ENCODE measurements around the gene STYXL2.

The STYXL2 gene

GRCh38 chr1:167066333-167067122 lies 27.3 kb upstream of the STYXL2 start:
- Mint-ChIP-seq H3K36me3 (no peaks in the 10 kb centered on the region), H3K9me3 (ENCODE audit: low read depth) (no peaks in the 10 kb centered on the region), H3K4me3 (no peak overlapping the region), H3K27ac (no peak overlapping the region), H3K4me1 (ENCODE audit: low read depth) (no peaks in the 10 kb centered on the region), H3K27me3 (no peaks in the 10 kb centered on the region)

- Mint-ChIP-seq H3K27me3 (no peaks in the 10 kb centered on the region), H3K4me3 (no peak overlapping the region), H3K9me3 (ENCODE audit: low read depth) (no peaks in the 10 kb centered on the region), H3K36me3 (no peaks in the 10 kb centered on the region), H3K27ac (no peak overlapping the region), H3K4me1 (ENCODE audit: low read depth) (no peaks in the 10 kb centered on the region)
These were observed 26.0 kb upstream of the STYXL2 start for GRCh38 chr1:167067904-167068303.

GRCh38 chr1:167068761-167069160 lies 25.1 kb upstream of the STYXL2 start:
- Mint-ChIP-seq H3K27me3 (no peaks in the 10 kb centered on the region), H3K9me3 (ENCODE audit: low read depth) (no peaks in the 10 kb centered on the region), H3K27ac (no peak overlapping the region), H3K36me3 (no peaks in the 10 kb centered on the region), H3K4me3 (no peak overlapping the region), H3K4me1 (ENCODE audit: low read depth) (no peaks in the 10 kb centered on the region)

GRCh38 chr1:167071286-167071685 lies 22.6 kb upstream of the STYXL2 start:
- H3K4me3 Mint-ChIP-seq, result no peak overlapping the region
- no peaks in the 10 kb centered on the region for H3K9me3 Mint-ChIP-seq (ENCODE audit: low read depth)
- H3K36me3 Mint-ChIP-seq, result peaks cover 2% of the 10 kb centered on the region
- peaks cover 9% of the 10 kb centered on the region for H3K4me1 Mint-ChIP-seq (ENCODE audit: low read depth)
- no peaks in the 10 kb centered on the region for H3K27me3 Mint-ChIP-seq
- no peak overlapping the region for H3K27ac Mint-ChIP-seq

GRCh38 chr1:167076136-167076710 lies 17.7 kb upstream of the STYXL2 start:
- no peaks in the 10 kb centered on the region for H3K27me3 Mint-ChIP-seq
- no peak overlapping the region for H3K27ac Mint-ChIP-seq

GRCh38 chr1:167077128-167077867 lies 16.6 kb upstream of the STYXL2 start:
- Mint-ChIP-seq H3K9me3 (ENCODE audit: low read depth) (no peaks in the 10 kb centered on the region), H3K27me3 (no peaks in the 10 kb centered on the region), H3K27ac (no peak overlapping the region), H3K4me3 (no peak overlapping the region), H3K36me3 (peaks cover 12% of the 10 kb centered on the region), H3K4me1 (ENCODE audit: low read depth) (peaks cover 15% of the 10 kb centered on the region)

More at GRCh38 chr1:167076136-167076710, 17.7 kb upstream of the STYXL2 start:
- H3K9me3 Mint-ChIP-seq (ENCODE audit: low read depth), result no peaks in the 10 kb centered on the region
- peaks cover 15% of the 10 kb centered on the region for H3K4me1 Mint-ChIP-seq (ENCODE audit: low read depth)
- peaks cover 12% of the 10 kb centered on the region for H3K36me3 Mint-ChIP-seq
- H3K4me3 Mint-ChIP-seq, result no peak overlapping the region

GRCh38 chr1:167077868-167078210 lies 16.0 kb upstream of the STYXL2 start:
- no peak overlapping the region for H3K27ac Mint-ChIP-seq
- H3K27me3 Mint-ChIP-seq, result no peaks in the 10 kb centered on the region
- H3K36me3 Mint-ChIP-seq, result peaks cover 12% of the 10 kb centered on the region
- no peak overlapping the region for H3K4me3 Mint-ChIP-seq
- H3K9me3 Mint-ChIP-seq (ENCODE audit: low read depth), result no peaks in the 10 kb centered on the region
- peaks cover 15% of the 10 kb centered on the region for H3K4me1 Mint-ChIP-seq (ENCODE audit: low read depth)

- peaks cover 10% of the 10 kb centered on the region for H3K36me3 Mint-ChIP-seq
- H3K27ac Mint-ChIP-seq, result no peak overlapping the region
- no peaks in the 10 kb centered on the region for H3K27me3 Mint-ChIP-seq
- no peak overlapping the region for H3K4me3 Mint-ChIP-seq
- H3K4me1 Mint-ChIP-seq (ENCODE audit: low read depth), result peaks cover 4% of the 10 kb centered on the region
- no peaks in the 10 kb centered on the region for H3K9me3 Mint-ChIP-seq (ENCODE audit: low read depth)
These were observed 12.2 kb upstream of the STYXL2 start for GRCh38 chr1:167081594-167082156.

GRCh38 chr1:167082511-167083027 lies 11.3 kb upstream of the STYXL2 start:
- Mint-ChIP-seq H3K9me3 (ENCODE audit: low read depth) (no peaks in the 10 kb centered on the region), H3K27me3 (no peaks in the 10 kb centered on the region), H3K36me3 (peaks cover 8% of the 10 kb centered on the region), H3K27ac (no peak overlapping the region), H3K4me1 (ENCODE audit: low read depth) (peaks cover 3% of the 10 kb centered on the region), H3K4me3 (no peak overlapping the region)

- Mint-ChIP-seq H3K4me1 (ENCODE audit: low read depth) (peaks cover 3% of the 10 kb centered on the region), H3K27ac (no peak overlapping the region), H3K4me3 (no peak overlapping the region), H3K9me3 (ENCODE audit: low read depth) (no peaks in the 10 kb centered on the region), H3K36me3 (peaks cover 8% of the 10 kb centered on the region), H3K27me3 (no peaks in the 10 kb centered on the region)
These were observed 10.7 kb upstream of the STYXL2 start for GRCh38 chr1:167083066-167083665.

GRCh38 chr1:167083871-167084270 lies 10.0 kb upstream of the STYXL2 start:
- Mint-ChIP-seq H3K27me3 (no peaks in the 10 kb centered on the region), H3K4me3 (no peak overlapping the region), H3K9me3 (ENCODE audit: low read depth) (no peaks in the 10 kb centered on the region), H3K4me1 (ENCODE audit: low read depth) (peaks cover 4% of the 10 kb centered on the region), H3K27ac (no peak overlapping the region), H3K36me3 (peaks cover 8% of the 10 kb centered on the region)

- Mint-ChIP-seq H3K4me3 (no peak overlapping the region), H3K27ac (no peak overlapping the region), H3K9me3 (ENCODE audit: low read depth) (no peaks in the 10 kb centered on the region), H3K36me3 (peaks cover 11% of the 10 kb centered on the region), H3K27me3 (no peaks in the 10 kb centered on the region), H3K4me1 (ENCODE audit: low read depth) (peaks cover 13% of the 10 kb centered on the region)
These were observed 9.1 kb upstream of the STYXL2 start for GRCh38 chr1:167084757-167085156.

- Mint-ChIP-seq H3K36me3 (peaks cover 5% of the 10 kb centered on the region), H3K27ac (no peak overlapping the region), H3K4me1 (ENCODE audit: low read depth) (peaks cover 26% of the 10 kb centered on the region), H3K4me3 (no peak overlapping the region), H3K9me3 (ENCODE audit: low read depth) (no peaks in the 10 kb centered on the region), H3K27me3 (no peaks in the 10 kb centered on the region)
These were observed 7.8 kb upstream of the STYXL2 start for GRCh38 chr1:167086033-167086432.

GRCh38 chr1:167086768-167087167 lies 7.1 kb upstream of the STYXL2 start:
- no peak overlapping the region for H3K27ac Mint-ChIP-seq
- no peaks in the 10 kb centered on the region for H3K9me3 Mint-ChIP-seq (ENCODE audit: low read depth)
- H3K4me1 Mint-ChIP-seq (ENCODE audit: low read depth), result peaks cover 29% of the 10 kb centered on the region
- H3K27me3 Mint-ChIP-seq, result no peaks in the 10 kb centered on the region
- peaks cover 3% of the 10 kb centered on the region for H3K36me3 Mint-ChIP-seq
- H3K4me3 Mint-ChIP-seq, result no peak overlapping the region
